ENCODE measurements around the gene DDIT3.

DDIT3 gene

DNA sequence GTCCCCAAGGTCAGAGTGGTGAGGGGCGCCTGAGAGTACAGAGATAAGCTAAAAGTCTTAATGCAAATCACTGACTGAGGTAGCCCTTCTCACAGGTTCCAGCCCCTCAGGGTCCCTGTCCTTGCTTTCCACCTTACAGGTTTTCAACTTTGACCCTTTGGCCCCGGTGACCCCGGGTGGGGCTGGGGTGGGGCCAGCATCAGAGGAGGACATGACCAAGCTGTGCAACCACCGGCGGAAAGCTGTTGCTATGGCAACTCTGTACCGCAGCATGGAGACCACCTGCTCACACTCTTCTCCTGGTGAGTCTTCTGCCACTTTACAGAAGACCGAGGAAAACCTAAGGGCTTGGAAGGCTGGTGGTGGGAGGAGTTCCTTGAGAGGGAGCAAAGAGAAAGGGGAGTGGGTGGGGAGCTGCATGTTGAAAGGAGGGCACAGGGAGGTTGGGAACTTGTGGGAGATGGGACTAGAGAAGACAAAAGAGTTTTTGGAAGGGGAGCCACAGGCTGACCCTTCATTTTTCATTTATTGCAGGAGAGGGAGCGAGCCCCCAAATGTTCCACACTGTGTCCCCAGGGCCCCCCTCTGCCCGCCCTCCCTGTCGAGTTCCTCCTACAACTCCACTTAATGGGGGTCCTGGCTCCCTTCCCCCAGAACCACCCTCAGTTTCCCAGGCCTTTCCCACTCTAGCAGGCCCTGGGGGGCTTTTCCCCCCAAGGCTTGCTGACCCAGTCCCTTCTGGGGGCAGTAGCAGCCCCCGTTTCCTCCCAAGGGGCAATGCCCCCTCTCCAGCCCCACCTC is 4.7 kb upstream of the DDIT3 start:
- H3K79me2 ChIP-seq: peaks cover 3% of the 10 kb centered on the region
- H3K4me3 ChIP-seq (ENCODE audit: low read depth, low read length): no peak overlapping the region
- H3K4me1 ChIP-seq: peaks cover 28% of the 10 kb centered on the region
- H3K36me3 ChIP-seq (ENCODE audit: control insufficient read depth, insufficient read depth, low read length): no peaks in the 10 kb centered on the region
- H3K4me2 ChIP-seq (ENCODE audit: low read length): no peak overlapping the region
- TF ChIP-seq, protein P1, sequence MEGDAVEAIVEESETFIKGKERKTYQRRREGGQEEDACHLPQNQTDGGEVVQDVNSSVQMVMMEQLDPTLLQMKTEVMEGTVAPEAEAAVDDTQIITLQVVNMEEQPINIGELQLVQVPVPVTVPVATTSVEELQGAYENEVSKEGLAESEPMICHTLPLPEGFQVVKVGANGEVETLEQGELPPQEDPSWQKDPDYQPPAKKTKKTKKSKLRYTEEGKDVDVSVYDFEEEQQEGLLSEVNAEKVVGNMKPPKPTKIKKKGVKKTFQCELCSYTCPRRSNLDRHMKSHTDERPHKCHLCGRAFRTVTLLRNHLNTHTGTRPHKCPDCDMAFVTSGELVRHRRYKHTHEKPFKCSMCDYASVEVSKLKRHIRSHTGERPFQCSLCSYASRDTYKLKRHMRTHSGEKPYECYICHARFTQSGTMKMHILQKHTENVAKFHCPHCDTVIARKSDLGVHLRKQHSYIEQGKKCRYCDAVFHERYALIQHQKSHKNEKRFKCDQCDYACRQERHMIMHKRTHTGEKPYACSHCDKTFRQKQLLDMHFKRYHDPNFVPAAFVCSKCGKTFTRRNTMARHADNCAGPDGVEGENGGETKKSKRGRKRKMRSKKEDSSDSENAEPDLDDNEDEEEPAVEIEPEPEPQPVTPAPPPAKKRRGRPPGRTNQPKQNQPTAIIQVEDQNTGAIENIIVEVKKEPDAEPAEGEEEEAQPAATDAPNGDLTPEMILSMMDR (IDR thresholded peaks at IDR 0.05): no peak
- H3K27ac ChIP-seq: no peak overlapping the region
- no peaks in the 10 kb centered on the region for H3K27me3 ChIP-seq (ENCODE audit: control insufficient read depth, insufficient read depth, low read length)
- H3K9ac ChIP-seq: no peak overlapping the region
- no peaks in the 10 kb centered on the region for H3K9me3 ChIP-seq (ENCODE audit: control insufficient read depth, low read length)
- H2AFZ ChIP-seq: no peak overlapping the region

GRCh38 chr12:57523706-57524614 is 3.6 kb upstream of the DDIT3 start:
- Histone ChIP-seq H3K9ac (no peak overlapping the region), H3K4me1 (peaks cover 28% of the 10 kb centered on the region), H3K4me2 (ENCODE audit: low read length) (peak overlapping the region; percentile 69), H2AFZ (no peak overlapping the region), H3K36me3 (ENCODE audit: control insufficient read depth, insufficient read depth, low read length) (no peaks in the 10 kb centered on the region), H3K27ac (peak overlapping the region; percentile 99), H3K4me3 (ENCODE audit: low read depth, low read length) (peak overlapping the region; percentile 68), H3K27me3 (ENCODE audit: control insufficient read depth, insufficient read depth, low read length) (no peaks in the 10 kb centered on the region), H3K9me3 (ENCODE audit: control insufficient read depth, low read length) (no peaks in the 10 kb centered on the region), H3K79me2 (peaks cover 14% of the 10 kb centered on the region)
- TF ChIP-seq, protein P1 (IDR thresholded peaks at IDR 0.05): no peak

DNA sequence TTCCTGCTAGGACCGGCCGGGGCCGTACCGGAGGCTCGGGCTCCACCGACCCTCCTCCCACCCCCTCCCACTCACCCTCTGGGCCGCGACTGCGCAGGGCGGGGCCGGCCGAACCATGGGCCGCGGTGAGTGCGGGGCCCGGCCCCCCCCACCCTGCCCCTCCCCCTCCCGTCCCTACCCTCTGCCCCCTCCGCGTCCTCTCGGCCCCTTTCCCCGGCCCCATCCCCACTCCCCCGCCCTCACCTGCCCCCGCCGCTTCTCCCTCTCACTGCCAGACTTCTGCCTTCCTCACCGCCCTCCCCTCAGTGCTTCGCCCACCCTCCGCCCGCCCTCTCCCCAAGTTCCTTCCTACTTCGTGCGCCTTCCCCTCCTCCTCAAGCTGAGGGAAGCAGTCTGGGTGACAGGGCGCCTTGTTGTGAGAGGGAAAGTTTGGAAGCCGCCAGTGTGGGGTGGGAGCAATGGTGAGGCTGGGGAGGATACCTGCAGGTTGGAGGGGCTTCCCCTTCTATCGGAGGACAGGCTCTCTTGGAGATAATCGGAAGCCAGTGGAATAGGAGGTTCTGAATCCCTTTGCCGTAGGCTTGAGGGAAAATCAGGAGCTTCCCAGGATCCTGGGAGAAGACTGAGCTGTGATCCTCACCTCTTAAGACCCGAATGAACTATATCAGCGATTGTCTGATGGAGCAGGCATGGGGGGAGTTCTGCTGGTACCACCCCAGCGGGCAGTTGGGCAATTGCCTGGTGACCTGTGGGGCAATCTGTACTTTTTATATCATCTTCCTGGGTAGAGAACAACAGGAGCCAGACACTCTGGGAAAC is 2.8 kb upstream of the DDIT3 start:
- peak overlapping the region; percentile 69 for H3K4me2 ChIP-seq (ENCODE audit: low read length)
- H3K9ac ChIP-seq: no peak overlapping the region
- H3K79me2 ChIP-seq: peaks cover 20% of the 10 kb centered on the region
- H3K27ac ChIP-seq: peak overlapping the region; percentile 99
- no peaks in the 10 kb centered on the region for H3K9me3 ChIP-seq (ENCODE audit: control insufficient read depth, low read length)
- peak overlapping the region; percentile 79 for H2AFZ ChIP-seq
- no peaks in the 10 kb centered on the region for H3K36me3 ChIP-seq (ENCODE audit: control insufficient read depth, insufficient read depth, low read length)
- no peaks in the 10 kb centered on the region for H3K27me3 ChIP-seq (ENCODE audit: control insufficient read depth, insufficient read depth, low read length)
- H3K4me1 ChIP-seq: peaks cover 37% of the 10 kb centered on the region
- H3K4me3 ChIP-seq (ENCODE audit: low read depth, low read length): peak overlapping the region; percentile 68
- TF ChIP-seq, protein P1 (IDR thresholded peaks at IDR 0.05): no peak

DNA sequence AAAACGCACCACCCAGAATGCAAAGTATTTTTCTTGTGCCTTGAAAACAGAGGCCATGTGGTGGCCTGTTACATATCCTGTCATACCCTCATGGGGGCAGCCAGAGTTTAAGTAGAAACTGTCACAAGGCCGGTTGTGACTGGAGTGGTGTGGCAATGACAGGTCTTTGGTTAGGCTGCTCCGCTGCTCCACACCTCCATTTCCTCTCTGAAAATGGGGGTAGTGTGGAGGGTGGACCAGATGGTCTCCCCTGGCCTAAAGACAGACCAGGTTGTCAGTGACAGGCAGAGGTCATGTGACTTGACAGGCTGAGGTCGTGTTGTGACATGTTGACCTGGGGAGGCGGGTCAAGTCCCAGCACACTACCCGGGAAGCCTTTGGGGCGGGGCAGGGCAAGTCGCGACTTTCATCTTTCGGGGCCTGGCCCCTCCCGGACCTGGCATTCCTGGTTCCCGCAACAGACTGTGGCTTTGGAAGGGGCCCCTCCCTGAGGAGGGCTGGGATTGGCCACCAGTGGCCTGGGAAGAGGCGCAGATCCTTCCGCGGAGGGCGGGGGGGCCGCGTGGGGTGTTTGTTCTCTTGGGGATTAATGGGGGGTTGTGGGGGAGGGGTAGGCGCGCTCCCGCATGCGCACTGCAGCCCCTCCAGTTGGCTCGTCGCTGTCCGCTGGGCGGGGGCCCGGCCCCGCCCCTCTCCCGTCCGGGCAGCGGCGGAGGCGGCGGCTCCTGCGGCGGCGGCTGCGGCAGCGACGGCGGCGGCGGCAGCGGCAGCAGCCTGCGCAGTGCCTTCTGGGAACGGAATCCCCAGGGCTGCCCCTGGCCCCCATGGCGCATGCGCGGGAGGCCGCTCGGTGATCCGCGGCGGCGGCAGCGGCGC is 1.9 kb upstream of the DDIT3 start, which contains the start of gene MBD6:
Gene MBD6, plus strand, starts transcription at position 814 of the 876 bp plus-strand sequence. CDS start 1,480 bp downstream, outside the sequence.
- H3K9me3 ChIP-seq (ENCODE audit: control insufficient read depth, low read length): no peaks in the 10 kb centered on the region
- H3K27ac ChIP-seq: peak within 1 kb of the TSS; percentile 99
- H2AFZ ChIP-seq: peak within 1 kb of the TSS; percentile 91
- H3K4me2 ChIP-seq (ENCODE audit: low read length): peak within 1 kb of the TSS; percentile 69
- peaks cover 39% of the 10 kb centered on the region for H3K4me1 ChIP-seq
- no peaks in the 10 kb centered on the region for H3K36me3 ChIP-seq (ENCODE audit: control insufficient read depth, insufficient read depth, low read length)
- peak within 1 kb of the TSS; percentile 68 for H3K4me3 ChIP-seq (ENCODE audit: low read depth, low read length)
- H3K79me2 ChIP-seq: peaks cover 23% of the 10 kb centered on the region
- H3K9ac ChIP-seq: peak within 1 kb of the TSS; percentile 31
- TF ChIP-seq, protein P1 (IDR thresholded peaks at IDR 0.05): no peak
- no peaks in the 10 kb centered on the region for H3K27me3 ChIP-seq (ENCODE audit: control insufficient read depth, insufficient read depth, low read length)

Measured in parathyroid adenoma (tissue), 2 donors.